GM12891 (cell line): ENCODE measurements around the gene ETHE1.

Experiments
- POLR2A ChIP-seq: IDR thresholded peaks from 2 replicates; pipeline ENCODE4 v1.6.1; 2011; ENCODE audit warnings: low read depth, low read length, control low read depth
- SPI1 ChIP-seq: IDR thresholded peaks from 2 replicates; pipeline ENCODE4 v1.6.1; 2011; ENCODE audit warnings: low read depth, low read length, control low read depth
- TAF1 ChIP-seq: IDR thresholded peaks from 2 replicates; pipeline ENCODE4 v1.6.1; 2011; ENCODE audit warnings: low read depth, low read length, control low read depth

- TF ChIP-seq TAF1 = no peak
- TF ChIP-seq POLR2A = no peak
- no peak for TF ChIP-seq SPI1
Observed at GRCh38 chr19:43519436-43520088, 7.4 kb downstream of the ETHE1 start.
